Measurements from ENCODE around the gene AAR2.

- TF ChIP-seq CTCF (IDR thresholded peaks at IDR 0.05; ENCODE audit: low read depth, low read length, poor library complexity, severe bottlenecking) = no peak
- no peak for TF ChIP-seq EZH2phosphoT487 (IDR thresholded peaks at IDR 0.05; ENCODE audit: borderline replicate concordance, low read length)
Observed at GRCh38 chr20:36297656-36298055, 61.4 kb downstream of the AAR2 start.

All from DOHH2 (cell line).